Nephron (organoid): ENCODE measurements around the gene CNOT3.
A peak's percentile ranks its signal among the peaks of the same experiment; 100 is the strongest.
"Not testable (repeated sequence)": the region's sequence is repeated elsewhere in the genome, so short reads cannot be mapped to it uniquely, and the experiment has no call there.

ENCODE experiments used
- H3K27ac Mint-ChIP-seq, 3 experiments: 2 replicates each; pipeline ENCODE4 v1.8.0; 2020; ENCODE audit warnings: mixed read lengths in 3 of 3, mild to moderate bottlenecking in 2 of 3, moderate library complexity in 1 of 3
- H3K27me3 Mint-ChIP-seq: 2 replicates; pipeline ENCODE4 v1.8.0; 2021; ENCODE audit warnings: low read depth, mild to moderate bottlenecking, moderate library complexity, mixed read lengths
- H3K36me3 Mint-ChIP-seq: 2 replicates; pipeline ENCODE4 v1.8.0; 2020; ENCODE audit warnings: low read depth, mixed read lengths
- H3K4me1 Mint-ChIP-seq: 2 replicates; pipeline ENCODE4 v1.8.0; 2020; ENCODE audit warnings: mixed read lengths
- H3K4me3 Mint-ChIP-seq, 3 experiments: 2 replicates each; pipeline ENCODE4 v1.8.0; 2020; ENCODE audit warnings: mild to moderate bottlenecking in 3 of 3, mixed read lengths in 3 of 3, moderate library complexity in 2 of 3
- H3K9me3 Mint-ChIP-seq: 2 replicates; pipeline ENCODE4 v1.8.0; 2020; ENCODE audit warnings: mixed read lengths
- TF ChIP-seq, protein P1 (sequence below), 3 experiments: fragments of 200-600 bp; sonication (generic); IDR thresholded peaks; one replicate each; pipeline ENCODE4 v1.5.0; 2021; ENCODE audit warnings: antibody characterized with exemption in 3 of 3; ENCODE audit not compliant: unreplicated experiment in 3 of 3

CNOT3 gene

DNA sequence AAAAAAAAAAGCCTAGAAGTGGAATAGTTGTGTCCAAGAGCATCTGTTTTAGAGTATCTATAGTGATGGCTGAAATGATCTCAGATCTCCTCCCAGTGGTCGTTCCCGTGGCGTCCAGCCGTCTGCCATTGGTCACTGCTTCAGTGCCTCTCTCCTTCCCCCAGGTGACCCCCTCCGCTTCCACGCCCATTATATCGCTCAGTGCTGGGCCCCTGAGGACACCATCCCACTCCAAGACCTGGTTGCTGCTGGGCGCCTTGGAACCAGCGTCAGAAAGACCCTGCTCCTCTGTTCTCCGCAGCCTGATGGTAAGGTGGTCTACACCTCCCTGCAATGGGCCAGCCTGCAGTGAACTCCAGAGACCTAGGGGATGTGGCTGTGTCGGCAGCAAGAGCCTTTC is 55.4 kb downstream of the CNOT3 start:
- peak overlapping the region in 1 of 3 experiments; percentile 99 for H3K27ac Mint-ChIP-seq
- H3K27me3 Mint-ChIP-seq, result no peaks in the 10 kb centered on the region
- H3K9me3 Mint-ChIP-seq, result no peaks in the 10 kb centered on the region
- TF ChIP-seq, protein P1, sequence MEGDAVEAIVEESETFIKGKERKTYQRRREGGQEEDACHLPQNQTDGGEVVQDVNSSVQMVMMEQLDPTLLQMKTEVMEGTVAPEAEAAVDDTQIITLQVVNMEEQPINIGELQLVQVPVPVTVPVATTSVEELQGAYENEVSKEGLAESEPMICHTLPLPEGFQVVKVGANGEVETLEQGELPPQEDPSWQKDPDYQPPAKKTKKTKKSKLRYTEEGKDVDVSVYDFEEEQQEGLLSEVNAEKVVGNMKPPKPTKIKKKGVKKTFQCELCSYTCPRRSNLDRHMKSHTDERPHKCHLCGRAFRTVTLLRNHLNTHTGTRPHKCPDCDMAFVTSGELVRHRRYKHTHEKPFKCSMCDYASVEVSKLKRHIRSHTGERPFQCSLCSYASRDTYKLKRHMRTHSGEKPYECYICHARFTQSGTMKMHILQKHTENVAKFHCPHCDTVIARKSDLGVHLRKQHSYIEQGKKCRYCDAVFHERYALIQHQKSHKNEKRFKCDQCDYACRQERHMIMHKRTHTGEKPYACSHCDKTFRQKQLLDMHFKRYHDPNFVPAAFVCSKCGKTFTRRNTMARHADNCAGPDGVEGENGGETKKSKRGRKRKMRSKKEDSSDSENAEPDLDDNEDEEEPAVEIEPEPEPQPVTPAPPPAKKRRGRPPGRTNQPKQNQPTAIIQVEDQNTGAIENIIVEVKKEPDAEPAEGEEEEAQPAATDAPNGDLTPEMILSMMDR (IDR thresholded peaks at IDR 0.05; ENCODE audit: unreplicated experiment in 3 of 3), result no peak
- peak overlapping the region; percentile 73 to 92 (median 91) for H3K4me3 Mint-ChIP-seq
- H3K36me3 Mint-ChIP-seq, result peaks cover 37% of the 10 kb centered on the region
- peaks cover 18% of the 10 kb centered on the region for H3K4me1 Mint-ChIP-seq

DNA sequence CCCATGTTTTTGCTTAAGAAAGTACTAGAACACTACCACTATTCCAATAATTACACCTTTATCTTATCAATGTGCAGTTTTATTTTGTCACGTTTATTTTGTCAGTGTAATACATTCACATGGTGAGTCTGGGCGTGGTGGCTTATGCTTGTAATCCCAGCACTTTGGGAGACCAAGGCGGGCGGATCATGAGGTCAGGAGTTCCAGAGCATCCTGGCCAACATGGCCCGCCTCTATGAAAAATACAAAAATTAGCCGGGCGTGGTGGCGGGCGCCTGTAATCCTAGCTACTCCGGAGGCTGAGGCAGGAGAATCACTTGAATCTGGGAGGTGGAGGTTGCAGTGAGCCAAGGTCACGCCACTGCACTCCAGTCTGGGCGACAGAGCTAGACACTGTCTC is 56.9 kb downstream of the CNOT3 start:
- not testable (repeated sequence) for H3K9me3 Mint-ChIP-seq, H3K27ac Mint-ChIP-seq, H3K27me3 Mint-ChIP-seq, H3K4me3 Mint-ChIP-seq
- Mint-ChIP-seq H3K4me1 (peaks cover 18% of the 10 kb centered on the region), H3K36me3 (peaks cover 37% of the 10 kb centered on the region)

DNA sequence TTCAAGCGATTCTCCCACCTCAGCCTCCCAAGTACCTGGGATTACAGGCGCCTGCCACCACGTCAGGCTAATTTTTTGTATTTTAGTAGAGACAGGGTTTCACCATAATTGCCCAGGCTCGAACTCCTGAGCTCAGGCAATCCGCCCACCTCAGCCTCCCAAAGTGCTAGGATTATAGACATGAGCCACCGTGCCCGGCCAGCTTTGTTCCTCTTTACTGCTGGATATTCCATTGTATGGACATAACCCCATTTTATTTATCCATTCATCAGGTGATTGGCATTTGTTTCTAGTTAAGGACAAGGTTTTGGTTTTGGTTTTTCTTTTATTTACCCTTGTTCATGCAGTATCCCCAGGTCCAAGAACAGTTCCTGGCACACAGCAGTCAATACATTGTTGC is 59.0 kb downstream of the CNOT3 start:
- peaks cover 45% of the 10 kb centered on the region for H3K36me3 Mint-ChIP-seq
- H3K27me3 Mint-ChIP-seq, result no peaks in the 10 kb centered on the region
- H3K4me3 Mint-ChIP-seq, result peak overlapping the region in 1 of 3 experiments; percentile 58
- TF ChIP-seq, protein P1 (IDR thresholded peaks at IDR 0.05; ENCODE audit: unreplicated experiment in 3 of 3), result no peak
- no peak overlapping the region for H3K27ac Mint-ChIP-seq
- peaks cover 20% of the 10 kb centered on the region for H3K4me1 Mint-ChIP-seq
- H3K9me3 Mint-ChIP-seq, result no peaks in the 10 kb centered on the region

- peak overlapping the region; percentile 15 to 52 (median 30) for H3K4me3 Mint-ChIP-seq
- no peak overlapping the region for H3K27ac Mint-ChIP-seq
- no peaks in the 10 kb centered on the region for H3K27me3 Mint-ChIP-seq
- no peaks in the 10 kb centered on the region for H3K9me3 Mint-ChIP-seq
- TF ChIP-seq, protein P1 (IDR thresholded peaks at IDR 0.05; ENCODE audit: unreplicated experiment in 3 of 3), result no peak
- H3K4me1 Mint-ChIP-seq, result peaks cover 21% of the 10 kb centered on the region
- peaks cover 45% of the 10 kb centered on the region for H3K36me3 Mint-ChIP-seq
Observed at GRCh38 chr19:54197121-54197520, 59.6 kb downstream of the CNOT3 start.

- peaks cover 37% of the 10 kb centered on the region for H3K4me1 Mint-ChIP-seq
- no peaks in the 10 kb centered on the region for H3K9me3 Mint-ChIP-seq
- no peaks in the 10 kb centered on the region for H3K27me3 Mint-ChIP-seq
- H3K27ac Mint-ChIP-seq, result peak overlapping the region; percentile 87 to 98 (median 93)
- peaks cover 53% of the 10 kb centered on the region for H3K36me3 Mint-ChIP-seq
- peak overlapping the region; percentile 81 to 91 (median 84) for H3K4me3 Mint-ChIP-seq
- TF ChIP-seq, protein P1 (IDR thresholded peaks at IDR 0.05; ENCODE audit: unreplicated experiment in 3 of 3), result no peak
Observed at GRCh38 chr19:54199401-54199800, 61.8 kb downstream of the CNOT3 start.

- TF ChIP-seq, protein P1 (IDR thresholded peaks at IDR 0.05; ENCODE audit: unreplicated experiment in 3 of 3), result no peak
- H3K4me1 Mint-ChIP-seq, result peaks cover 54% of the 10 kb centered on the region
- H3K27me3 Mint-ChIP-seq, result no peaks in the 10 kb centered on the region
Observed at GRCh38 chr19:54201172-54201701, 63.7 kb downstream of the CNOT3 start.

More at GRCh38 chr19:54201172-54201701, 63.7 kb downstream of the CNOT3 start:
- H3K27ac Mint-ChIP-seq, result peak overlapping the region; percentile 95 to 98 (median 98)
- H3K9me3 Mint-ChIP-seq, result no peaks in the 10 kb centered on the region
- peak overlapping the region; percentile 93 to 98 (median 97) for H3K4me3 Mint-ChIP-seq
- peaks cover 59% of the 10 kb centered on the region for H3K36me3 Mint-ChIP-seq
